AG04449 (cell line): ENCODE measurements around the gene LGI1.

Experiments
- CTCF ChIA-PET: fragments of 350-600 bp; formaldehyde crosslinking; extraction: SDS; loops from one replicate; lab custom pipeline; 2021; ENCODE audit warnings: antibody characterized with exemption; lab: Yijun Ruan, JAX
- POLR2A ChIA-PET: fragments of 400-600, 350-600 bp; formaldehyde crosslinking; extraction: SDS; loops from one replicate; lab custom pipeline; 2020; ENCODE audit warnings: antibody characterized with exemption, inconsistent platforms; lab: Yijun Ruan, JAX
- DNase-seq: peaks from one replicate; pipeline ENCODE4 v3.0.0-alpha.2; 2010; ENCODE audit warnings: low read depth, low spot score
- H3K4me3 ChIP-seq: 2 replicates; pipeline ENCODE4 v1.5.1; 2011; ENCODE audit warnings: low read depth, mild to moderate bottlenecking, control low read depth, low read length
- CTCF ChIP-seq: IDR thresholded peaks from one replicate; pipeline ENCODE4 v1.5.1; 2011; ENCODE audit warnings: mild to moderate bottlenecking, moderate library complexity, low read length, control low read depth, inconsistent platforms; ENCODE audit not compliant: insufficient read depth; ENCODE audit errors: missing control alignments

The LGI1 gene

GRCh38 chr10:93757136-93757535 lies 600 bp upstream of the LGI1 start:
- ChIA-PET POLR2A (no interaction called here), CTCF (interaction anchor here (1.1 to 1.7 kb wide), 3 partner anchors 8 to 56 kb away, joined by 3 to 5 read pairs (median 3); no protein-coding TSS in a partner anchor)
- no peak for DNase-seq
- TF ChIP-seq CTCF: no peak
- H3K4me3 ChIP-seq: no peak overlapping the region

GRCh38 chr10:93758508-93758885 lies 761 bp downstream of the LGI1 start:
- ChIA-PET POLR2A (no interaction called here), CTCF (interaction anchor here (1.0 to 1.7 kb wide), 3 partner anchors 10 to 13 kb away, joined by 3 to 7 read pairs (median 5); no protein-coding TSS in a partner anchor)
- no peak overlapping the region for H3K4me3 ChIP-seq
- DNase-seq: no peak
- no peak for TF ChIP-seq CTCF

GRCh38 chr10:93758891-93759410 lies 1.2 kb downstream of the LGI1 start:
- ChIA-PET CTCF (interaction anchor here (1.0 to 1.7 kb wide), 3 partner anchors 10 to 13 kb away, joined by 3 to 7 read pairs (median 5); no protein-coding TSS in a partner anchor), POLR2A (no interaction called here)
- H3K4me3 ChIP-seq: no peak overlapping the region
- no peak for DNase-seq
- no peak for TF ChIP-seq CTCF

- POLR2A ChIA-PET: no interaction called here
- DNase-seq: no peak
- CTCF ChIA-PET: interaction anchor here (0.6 to 1.1 kb wide), 2 partner anchors 13 to 54 kb away, joined by 3 read pairs; no protein-coding TSS in a partner anchor
- no peak overlapping the region for H3K4me3 ChIP-seq
- no peak for TF ChIP-seq CTCF
These were observed 2.8 kb downstream of the LGI1 start for GRCh38 chr10:93760490-93760889.

GRCh38 chr10:93762979-93763391 lies 5.2 kb downstream of the LGI1 start:
- no peak overlapping the region for H3K4me3 ChIP-seq
- no peak for DNase-seq
- ChIA-PET CTCF (no interaction called here), POLR2A (no interaction called here)
- TF ChIP-seq CTCF: no peak

- no peak overlapping the region for H3K4me3 ChIP-seq
- ChIA-PET CTCF (no interaction called here), POLR2A (no interaction called here)
- no peak for TF ChIP-seq CTCF
- no peak for DNase-seq
These were observed 9.2 kb downstream of the LGI1 start for GRCh38 chr10:93766918-93767317.
